OCI-M1 (cell line): Measurements from ENCODE around the gene KCNIP1.

ENCODE experiments used
- DNase-seq: peaks from one replicate; lab custom pipeline; 2025; lab: John Stamatoyannopoulos, UW

KCNIP1 gene

GRCh38 chr5:170643591-170643990 is 139.8 kb downstream of the KCNIP1 start:
- no peak for DNase-seq

GRCh38 chr5:170644501-170644900 is 140.7 kb downstream of the KCNIP1 start:
- DNase-seq, result no peak

- no peak for DNase-seq
Measured at GRCh38 chr5:170648541-170648940, 144.7 kb downstream of the KCNIP1 start.

DNA sequence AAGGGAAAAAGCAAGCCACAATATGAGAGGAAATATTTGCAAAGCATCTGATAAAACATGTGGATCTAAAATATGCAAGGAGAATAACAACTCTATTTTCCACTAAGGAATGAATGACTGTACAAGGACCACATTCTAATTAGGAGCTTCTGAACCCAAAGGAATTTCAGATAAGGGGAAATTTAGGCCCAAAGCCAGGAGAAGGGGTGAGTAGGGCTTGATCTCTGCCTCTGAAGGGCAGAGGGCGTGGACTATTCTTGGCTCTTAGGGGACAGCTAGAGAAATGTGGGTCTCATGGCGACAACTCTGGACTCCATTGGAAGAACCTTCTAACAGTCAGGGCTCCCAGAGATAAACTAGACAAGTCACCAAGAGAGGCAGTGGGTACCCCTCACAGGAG is 147.0 kb downstream of the KCNIP1 start:
- no peak for DNase-seq

DNA sequence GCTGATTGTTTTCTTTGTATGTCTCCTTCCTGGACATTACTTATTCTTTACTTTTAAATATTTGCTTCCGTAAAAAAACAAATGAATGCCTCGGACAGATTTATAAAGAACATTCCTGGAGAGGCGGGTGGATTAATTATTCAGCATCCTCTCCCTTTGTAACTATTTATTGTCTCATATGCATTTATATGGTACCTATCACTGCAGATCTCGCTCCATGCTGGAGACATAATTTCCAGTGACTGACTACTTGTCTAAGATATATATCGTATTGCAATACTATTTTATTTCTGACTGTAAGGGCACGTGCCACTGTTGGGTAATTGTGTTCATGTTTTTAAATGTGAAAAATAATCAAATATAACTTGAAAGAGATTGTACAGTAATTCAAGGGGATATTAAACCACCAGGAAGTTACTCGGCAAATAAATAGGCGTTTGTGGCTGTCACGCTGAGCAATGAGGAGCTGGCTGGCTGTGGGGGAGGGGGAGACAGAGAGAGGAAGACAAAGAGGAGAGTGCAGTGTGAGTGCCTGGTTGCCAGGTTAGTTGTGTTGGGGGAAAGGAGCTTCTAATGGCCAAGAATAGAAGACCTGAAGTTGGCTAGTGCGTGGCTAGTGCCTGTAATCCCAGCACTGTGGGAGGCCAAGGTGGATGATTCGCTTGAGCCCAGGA is 147.9 kb downstream of the KCNIP1 start:
- no peak for DNase-seq

GRCh38 chr5:170655476-170655875 is 151.7 kb downstream of the KCNIP1 start:
- no peak for DNase-seq

DNA sequence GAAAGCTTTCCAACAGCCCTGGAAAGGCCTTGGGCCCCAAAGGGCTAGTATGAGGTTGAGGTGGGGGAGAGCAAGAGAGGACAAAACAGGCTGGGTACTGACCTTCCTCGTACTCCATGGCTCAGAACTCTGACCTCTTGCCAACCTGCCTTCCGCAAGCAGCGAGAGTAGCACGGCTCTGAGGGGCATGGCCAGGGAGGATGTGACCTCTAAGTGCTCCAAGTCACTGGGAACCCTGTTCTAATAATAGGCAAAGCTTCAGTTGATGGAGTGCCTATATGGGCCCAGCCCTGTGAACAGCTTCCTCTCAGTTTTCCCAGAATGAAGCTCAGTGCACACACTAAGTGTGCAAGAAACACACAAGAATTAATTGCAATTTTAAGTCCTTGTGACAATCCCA is 152.1 kb downstream of the KCNIP1 start:
- no peak for DNase-seq

- no peak for DNase-seq
Measured at GRCh38 chr5:170656346-170656745, 152.5 kb downstream of the KCNIP1 start.

- no peak for DNase-seq
Measured at GRCh38 chr5:170660531-170660930, 156.7 kb downstream of the KCNIP1 start.

- DNase-seq, result no peak
Measured at GRCh38 chr5:170662966-170663365, 159.1 kb downstream of the KCNIP1 start.

DNA sequence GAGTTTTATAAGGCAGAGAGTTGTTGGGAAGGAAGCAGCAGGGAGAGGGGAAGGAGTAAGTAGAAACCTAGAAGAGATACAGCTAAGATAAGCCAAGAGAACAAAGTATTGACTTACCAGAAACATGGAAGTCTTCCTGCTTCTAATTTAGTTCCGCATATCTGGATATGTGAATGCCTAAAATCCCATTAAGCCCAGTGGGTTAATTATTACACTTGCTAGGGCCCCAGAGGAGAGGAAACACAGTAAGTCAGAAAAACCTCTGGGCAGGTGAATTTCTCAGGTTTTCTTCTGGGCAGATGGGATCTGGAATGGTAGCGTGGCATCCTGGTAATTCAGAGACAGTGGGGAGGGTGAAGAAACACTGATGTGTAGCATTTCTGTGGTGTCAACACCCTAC is 175.0 kb downstream of the KCNIP1 start:
- DNase-seq, result no peak

DNA sequence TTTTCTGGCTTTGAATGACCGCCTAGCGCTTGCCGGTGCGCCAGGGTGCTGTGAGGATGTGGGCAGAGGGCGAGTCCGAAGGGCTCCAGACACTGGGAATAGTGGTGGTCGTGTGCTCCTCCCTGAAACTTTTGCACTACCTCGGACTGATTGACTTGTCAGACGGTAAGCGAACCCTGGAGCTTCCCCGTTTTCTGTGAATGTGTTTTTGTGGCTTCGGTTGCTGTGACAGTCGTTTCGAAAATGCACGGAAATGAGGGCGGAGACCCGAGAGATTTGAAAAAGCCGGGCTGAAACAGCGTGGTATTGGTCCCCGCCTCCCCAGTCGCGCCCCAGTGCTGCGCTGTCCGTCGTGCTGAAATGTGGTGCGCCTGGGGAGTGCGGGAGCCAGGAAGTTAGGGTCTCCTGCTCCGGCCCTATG is 177.2 kb downstream of the KCNIP1 start:
- peak; percentile 42 for DNase-seq

DNA sequence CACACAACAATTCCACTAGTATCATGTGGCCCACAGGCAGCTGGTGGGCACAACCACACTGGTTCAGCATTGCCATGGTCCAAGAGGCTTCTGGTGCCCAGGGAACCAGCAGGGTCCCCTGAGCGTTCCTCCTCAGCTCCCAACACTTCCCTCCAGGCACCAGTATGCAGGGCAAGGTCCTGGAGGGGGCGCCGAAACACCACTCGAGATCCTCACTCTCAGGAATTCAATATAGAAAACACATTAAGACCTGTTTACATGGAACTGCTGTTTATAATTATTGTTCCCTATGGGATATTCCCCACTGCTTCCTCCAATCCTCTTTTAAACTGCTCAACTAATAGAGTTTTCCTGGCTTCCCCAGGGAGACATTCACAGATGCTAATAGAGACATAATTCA is 187.8 kb downstream of the KCNIP1 start:
- DNase-seq, result no peak

DNA sequence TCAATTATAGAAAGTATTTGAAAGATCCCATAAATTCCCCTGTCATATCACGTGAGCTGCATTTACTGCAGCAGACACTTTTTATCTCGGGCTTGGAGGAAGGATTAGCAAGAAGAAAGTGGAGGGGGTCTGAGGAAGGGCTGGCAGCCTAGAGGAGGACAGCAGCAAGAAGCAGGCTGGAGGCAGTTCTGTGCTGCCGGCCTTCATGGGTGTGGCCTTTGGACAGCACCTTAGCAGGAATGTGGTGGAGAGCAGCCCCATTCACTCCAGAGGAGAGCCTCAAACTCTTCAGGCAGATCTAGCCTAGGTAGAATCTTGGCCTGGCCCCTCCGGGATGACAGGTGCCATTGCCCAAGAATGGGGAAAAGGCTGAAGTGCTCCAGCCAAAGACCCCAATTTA is 189.9 kb downstream of the KCNIP1 start:
- DNase-seq, result no peak

- DNase-seq, result no peak
Measured at GRCh38 chr5:170694911-170695310, 191.1 kb downstream of the KCNIP1 start.

GRCh38 chr5:170697031-170697430 is 193.2 kb downstream of the KCNIP1 start:
- no peak for DNase-seq

DNA sequence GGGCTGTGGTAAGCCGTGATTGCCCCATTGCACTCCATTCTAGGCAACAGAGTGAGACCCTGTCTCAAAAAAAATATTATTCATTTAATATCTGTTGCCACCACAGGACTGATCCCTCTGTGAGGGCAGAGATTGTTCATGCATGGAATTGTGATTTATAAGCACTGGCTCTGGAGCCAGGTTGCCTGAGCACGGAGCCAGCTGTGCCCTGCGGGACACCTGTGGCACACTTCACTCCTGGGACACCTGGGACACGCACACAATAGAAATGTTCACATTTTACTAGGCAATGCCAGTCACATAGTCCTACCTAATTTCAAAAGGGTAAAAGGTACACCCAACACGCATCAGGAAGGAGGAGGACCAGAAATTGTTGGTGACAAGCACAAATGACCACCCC is 196.7 kb downstream of the KCNIP1 start:
- no peak for DNase-seq

DNA sequence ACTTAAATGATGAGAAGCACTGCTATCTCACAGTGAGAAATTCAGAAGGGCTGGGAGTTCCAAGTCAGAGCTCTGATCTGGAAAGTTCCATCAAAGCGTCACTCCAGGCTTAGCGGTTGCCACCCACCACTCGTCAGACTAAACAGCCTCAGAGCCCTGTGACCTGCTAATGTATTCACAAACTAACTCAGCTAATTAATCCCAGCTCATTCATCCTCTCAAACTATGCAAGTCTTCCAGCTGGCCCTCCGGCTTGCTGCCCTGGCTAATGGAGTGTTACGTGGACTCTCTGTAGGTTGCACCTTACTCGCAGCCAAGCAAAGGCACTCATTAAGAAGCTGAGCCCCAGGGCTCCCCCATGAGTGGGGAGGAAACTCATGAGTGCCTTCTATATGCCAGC is 197.5 kb downstream of the KCNIP1 start:
- DNase-seq, result no peak

- no peak for DNase-seq
Measured at GRCh38 chr5:170704417-170705192, 200.8 kb downstream of the KCNIP1 start.

GRCh38 chr5:170709640-170710039 is 205.8 kb downstream of the KCNIP1 start:
- DNase-seq, result no peak

DNA sequence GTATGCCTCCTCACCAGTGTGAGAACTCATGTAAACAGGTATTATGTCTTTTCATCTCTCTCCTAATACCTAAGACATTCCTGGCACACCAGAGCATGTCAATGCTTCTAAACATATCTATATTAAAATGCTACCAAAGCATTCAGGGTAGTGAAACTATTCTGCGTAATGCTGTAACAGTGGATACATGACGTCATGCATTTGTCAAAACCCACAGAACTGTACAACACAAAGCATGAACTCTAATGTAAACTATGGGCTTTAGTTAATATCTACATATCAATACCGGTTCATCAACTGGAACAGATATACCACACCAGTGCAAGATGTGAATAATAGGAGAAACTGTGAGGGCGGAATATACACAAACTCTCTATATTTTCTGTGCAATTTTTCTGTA is 207.5 kb downstream of the KCNIP1 start:
- DNase-seq, result no peak

DNA sequence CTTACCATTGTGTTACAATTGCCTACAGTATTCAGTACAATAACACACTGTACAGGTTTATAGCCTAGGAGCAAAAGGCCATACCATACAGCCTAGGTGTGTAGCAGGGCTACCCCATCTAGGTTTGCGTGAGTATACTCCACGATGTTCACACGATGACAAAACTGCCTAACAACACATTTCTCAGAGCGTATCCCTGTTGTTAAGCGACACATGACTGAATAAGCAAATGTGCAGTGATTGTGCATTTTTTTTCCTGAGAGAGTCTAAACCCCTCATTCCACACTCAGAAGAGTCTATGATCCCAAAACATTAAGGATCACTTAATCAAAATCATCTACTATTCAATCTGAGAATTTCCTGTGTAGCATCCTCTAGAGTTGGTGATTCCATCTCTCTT is 211.3 kb downstream of the KCNIP1 start:
- no peak for DNase-seq

- DNase-seq, result no peak
Measured at GRCh38 chr5:170716396-170716795, 212.6 kb downstream of the KCNIP1 start.

DNA sequence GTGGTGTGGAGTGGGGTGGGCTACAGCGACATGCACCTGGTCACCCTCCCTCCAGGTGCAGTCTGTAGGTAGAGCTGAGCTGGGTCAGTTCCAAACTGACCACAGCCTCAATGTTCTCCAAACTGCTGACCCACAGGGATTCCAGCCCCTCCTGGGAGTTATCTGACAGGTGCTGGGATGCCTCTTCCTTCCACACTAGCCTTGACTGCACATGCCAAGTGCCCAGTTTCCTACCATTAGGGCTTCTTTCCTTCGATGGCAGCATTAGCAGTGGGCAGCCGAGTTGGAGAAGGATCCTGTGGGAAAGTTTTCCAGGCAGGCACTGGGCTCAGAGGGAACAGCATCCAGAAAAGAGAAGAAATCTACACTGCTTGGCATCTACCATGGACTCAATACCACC is 215.7 kb downstream of the KCNIP1 start:
- DNase-seq, result no peak
